Lower leg skin (tissue), 3 donors: Measurements from ENCODE around the gene ABTB2.

ENCODE experiments used
- CTCF ChIP-seq, 3 donors: fragments of 450-650 bp; IDR thresholded peaks; one replicate each; pipeline ENCODE4 v1.5.1; 2016; ENCODE audit warnings: antibody characterized with exemption in 3 of 3, mild to moderate bottlenecking in 3 of 3, moderate library complexity in 2 of 3
- POLR2A ChIP-seq, 2 donors: fragments of 450-650 bp; IDR thresholded peaks; one replicate each; pipeline ENCODE4 v1.6.1; 2016 to 2017; ENCODE audit warnings: antibody characterized with exemption in 2 of 2, mild to moderate bottlenecking in 1 of 2, moderate library complexity in 1 of 2

DNA sequence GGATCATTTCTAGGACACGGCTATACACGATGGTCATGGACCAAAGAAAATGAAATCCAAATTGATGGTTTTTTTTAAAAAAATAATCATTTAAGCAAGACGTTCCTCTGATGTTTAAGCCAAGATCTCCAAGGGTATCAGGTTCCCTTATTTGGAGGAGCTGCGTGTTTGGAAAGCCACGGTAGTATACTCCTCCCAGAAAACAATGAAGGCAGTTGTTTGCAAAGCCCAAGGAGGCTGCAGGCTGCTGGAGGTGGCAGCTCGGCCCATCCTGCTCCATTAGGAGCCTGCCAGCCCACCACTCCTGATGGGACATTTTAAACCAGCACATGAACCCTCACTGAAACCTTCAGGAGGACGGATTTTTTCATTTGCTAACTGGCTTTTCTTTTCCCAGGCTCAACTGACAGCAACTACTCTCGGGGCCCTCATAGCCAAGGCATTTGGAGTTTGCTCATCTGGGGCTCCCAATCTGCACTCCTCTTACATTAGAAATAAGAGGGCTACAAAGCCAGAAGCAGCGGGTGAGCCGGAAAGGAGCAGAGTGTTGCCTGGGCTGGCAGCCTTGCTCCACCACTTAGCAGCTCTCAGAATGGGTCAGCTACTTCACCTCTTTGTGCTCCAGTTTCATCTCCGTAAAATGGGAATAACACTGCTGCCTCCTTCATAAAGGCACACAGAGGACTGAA lies 58.4 kb downstream of the ABTB2 start:
- no peak for TF ChIP-seq CTCF (IDR thresholded peaks at IDR 0.05)
- no peak for TF ChIP-seq POLR2A (IDR thresholded peaks at IDR 0.05)
